ENCODE data around the gene MRPL43. TPM values are rescaled to one million over a fixed set of nuclear protein-coding genes. Genes with fewer than 3 reads are reported as not detected.

MRPL43 gene
- total and polyA plus RNA-seq, 10 of the 15 experiments (the other 5 are each of a cell fraction or from before 2014, with no cell fraction given) = 16.6 to 108 (median 65.1) TPM

DNA sequence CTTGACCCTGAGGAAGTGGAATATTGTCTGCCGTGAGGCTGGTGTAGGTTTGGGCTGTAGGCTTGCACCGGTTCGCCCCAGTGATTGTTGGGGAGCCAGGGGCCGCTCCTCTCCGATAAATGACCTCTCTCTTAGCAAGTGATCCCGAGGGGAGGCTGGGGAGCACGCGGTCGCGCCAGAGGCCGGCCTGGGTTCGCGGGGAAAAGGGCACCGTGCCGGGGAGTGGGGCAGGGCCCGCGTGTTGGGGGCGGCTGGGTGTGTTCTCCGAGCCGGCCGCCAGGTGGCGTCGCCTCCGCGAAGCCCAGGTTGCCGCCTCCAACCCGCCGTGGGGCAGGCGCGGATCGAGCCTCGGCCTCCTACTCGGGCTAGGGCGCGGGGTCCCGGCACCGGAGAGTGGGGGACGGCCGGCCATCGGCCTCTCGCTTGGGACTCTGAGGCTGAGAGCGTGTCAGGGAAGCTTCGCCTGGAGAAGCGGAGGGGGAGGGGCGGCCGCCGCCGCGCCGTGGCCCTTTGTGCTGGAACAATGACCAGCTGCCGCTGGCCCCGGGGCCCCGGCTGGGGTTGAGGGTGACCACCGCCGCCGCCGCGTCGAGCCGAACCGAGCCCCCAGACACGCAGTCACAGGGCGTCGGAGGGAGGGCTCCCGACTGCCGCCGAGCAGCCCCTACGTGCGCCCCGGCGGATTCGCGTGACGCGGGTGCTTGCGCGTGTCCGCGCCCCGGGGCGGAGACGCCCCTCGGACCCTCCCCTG lies 11.9 kb upstream of the MRPL43 start (continued):
- TF ChIP-seq, protein P1, sequence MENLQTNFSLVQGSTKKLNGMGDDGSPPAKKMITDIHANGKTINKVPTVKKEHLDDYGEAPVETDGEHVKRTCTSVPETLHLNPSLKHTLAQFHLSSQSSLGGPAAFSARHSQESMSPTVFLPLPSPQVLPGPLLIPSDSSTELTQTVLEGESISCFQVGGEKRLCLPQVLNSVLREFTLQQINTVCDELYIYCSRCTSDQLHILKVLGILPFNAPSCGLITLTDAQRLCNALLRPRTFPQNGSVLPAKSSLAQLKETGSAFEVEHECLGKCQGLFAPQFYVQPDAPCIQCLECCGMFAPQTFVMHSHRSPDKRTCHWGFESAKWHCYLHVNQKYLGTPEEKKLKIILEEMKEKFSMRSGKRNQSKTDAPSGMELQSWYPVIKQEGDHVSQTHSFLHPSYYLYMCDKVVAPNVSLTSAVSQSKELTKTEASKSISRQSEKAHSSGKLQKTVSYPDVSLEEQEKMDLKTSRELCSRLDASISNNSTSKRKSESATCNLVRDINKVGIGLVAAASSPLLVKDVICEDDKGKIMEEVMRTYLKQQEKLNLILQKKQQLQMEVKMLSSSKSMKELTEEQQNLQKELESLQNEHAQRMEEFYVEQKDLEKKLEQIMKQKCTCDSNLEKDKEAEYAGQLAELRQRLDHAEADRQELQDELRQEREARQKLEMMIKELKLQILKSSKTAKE (IDR thresholded peaks at IDR 0.05; ENCODE audit: low read depth, poor library complexity, severe bottlenecking) = no peak
- TF ChIP-seq RB1 (IDR thresholded peaks at IDR 0.05; ENCODE audit: borderline replicate concordance) = peak; percentile 86; the same call in 1 of the 2 replicates
- no peak for TF ChIP-seq SIX5 (IDR thresholded peaks at IDR 0.05; ENCODE audit: low read depth, low read length, severe bottlenecking)
- TF ChIP-seq, protein P2, sequence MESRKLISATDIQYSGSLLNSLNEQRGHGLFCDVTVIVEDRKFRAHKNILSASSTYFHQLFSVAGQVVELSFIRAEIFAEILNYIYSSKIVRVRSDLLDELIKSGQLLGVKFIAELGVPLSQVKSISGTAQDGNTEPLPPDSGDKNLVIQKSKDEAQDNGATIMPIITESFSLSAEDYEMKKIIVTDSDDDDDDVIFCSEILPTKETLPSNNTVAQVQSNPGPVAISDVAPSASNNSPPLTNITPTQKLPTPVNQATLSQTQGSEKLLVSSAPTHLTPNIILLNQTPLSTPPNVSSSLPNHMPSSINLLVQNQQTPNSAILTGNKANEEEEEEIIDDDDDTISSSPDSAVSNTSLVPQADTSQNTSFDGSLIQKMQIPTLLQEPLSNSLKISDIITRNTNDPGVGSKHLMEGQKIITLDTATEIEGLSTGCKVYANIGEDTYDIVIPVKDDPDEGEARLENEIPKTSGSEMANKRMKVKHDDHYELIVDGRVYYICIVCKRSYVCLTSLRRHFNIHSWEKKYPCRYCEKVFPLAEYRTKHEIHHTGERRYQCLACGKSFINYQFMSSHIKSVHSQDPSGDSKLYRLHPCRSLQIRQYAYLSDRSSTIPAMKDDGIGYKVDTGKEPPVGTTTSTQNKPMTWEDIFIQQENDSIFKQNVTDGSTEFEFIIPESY (IDR thresholded peaks at IDR 0.05) = no peak
- TF ChIP-seq NRF1 (conservative IDR thresholded peaks at IDR 0.05; ENCODE audit: low read depth, low read length) = no peak
- no peak for TF ChIP-seq POLR2AphosphoS5 (IDR thresholded peaks at IDR 0.05; ENCODE audit: low read length)
- TF ChIP-seq, protein P3, sequence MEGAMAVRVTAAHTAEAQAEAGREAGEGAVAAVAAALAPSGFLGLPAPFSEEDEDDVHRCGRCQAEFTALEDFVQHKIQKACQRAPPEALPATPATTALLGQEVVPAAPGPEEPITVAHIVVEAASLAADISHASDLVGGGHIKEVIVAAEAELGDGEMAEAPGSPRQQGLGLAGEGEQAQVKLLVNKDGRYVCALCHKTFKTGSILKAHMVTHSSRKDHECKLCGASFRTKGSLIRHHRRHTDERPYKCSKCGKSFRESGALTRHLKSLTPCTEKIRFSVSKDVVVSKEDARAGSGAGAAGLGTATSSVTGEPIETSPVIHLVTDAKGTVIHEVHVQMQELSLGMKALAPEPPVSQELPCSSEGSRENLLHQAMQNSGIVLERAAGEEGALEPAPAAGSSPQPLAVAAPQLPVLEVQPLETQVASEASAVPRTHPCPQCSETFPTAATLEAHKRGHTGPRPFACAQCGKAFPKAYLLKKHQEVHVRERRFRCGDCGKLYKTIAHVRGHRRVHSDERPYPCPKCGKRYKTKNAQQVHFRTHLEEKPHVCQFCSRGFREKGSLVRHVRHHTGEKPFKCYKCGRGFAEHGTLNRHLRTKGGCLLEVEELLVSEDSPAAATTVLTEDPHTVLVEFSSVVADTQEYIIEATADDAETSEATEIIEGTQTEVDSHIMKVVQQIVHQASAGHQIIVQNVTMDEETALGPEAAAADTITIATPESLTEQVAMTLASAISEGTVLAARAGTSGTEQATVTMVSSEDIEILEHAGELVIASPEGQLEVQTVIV (IDR thresholded peaks at IDR 0.05; ENCODE audit: borderline replicate concordance, partially characterized antibody) = no peak
- TF ChIP-seq MEF2A (IDR thresholded peaks at IDR 0.05; ENCODE audit: insufficient read depth, low read depth, low read length) = no peak
- TF ChIP-seq IRF4 (IDR thresholded peaks at IDR 0.05; ENCODE audit: low read depth, low read length) = no peak
- TF ChIP-seq JUNB (IDR thresholded peaks at IDR 0.05) = no peak
- TF ChIP-seq PML (IDR thresholded peaks at IDR 0.05; ENCODE audit: low read length) = no peak
- no peak for TF ChIP-seq SUZ12 (IDR thresholded peaks at IDR 0.05; ENCODE audit: unreplicated experiment)
- TF ChIP-seq IKZF1 (conservative IDR thresholded peaks at IDR 0.05) = peak; percentile 78
- TF ChIP-seq, protein P4, sequence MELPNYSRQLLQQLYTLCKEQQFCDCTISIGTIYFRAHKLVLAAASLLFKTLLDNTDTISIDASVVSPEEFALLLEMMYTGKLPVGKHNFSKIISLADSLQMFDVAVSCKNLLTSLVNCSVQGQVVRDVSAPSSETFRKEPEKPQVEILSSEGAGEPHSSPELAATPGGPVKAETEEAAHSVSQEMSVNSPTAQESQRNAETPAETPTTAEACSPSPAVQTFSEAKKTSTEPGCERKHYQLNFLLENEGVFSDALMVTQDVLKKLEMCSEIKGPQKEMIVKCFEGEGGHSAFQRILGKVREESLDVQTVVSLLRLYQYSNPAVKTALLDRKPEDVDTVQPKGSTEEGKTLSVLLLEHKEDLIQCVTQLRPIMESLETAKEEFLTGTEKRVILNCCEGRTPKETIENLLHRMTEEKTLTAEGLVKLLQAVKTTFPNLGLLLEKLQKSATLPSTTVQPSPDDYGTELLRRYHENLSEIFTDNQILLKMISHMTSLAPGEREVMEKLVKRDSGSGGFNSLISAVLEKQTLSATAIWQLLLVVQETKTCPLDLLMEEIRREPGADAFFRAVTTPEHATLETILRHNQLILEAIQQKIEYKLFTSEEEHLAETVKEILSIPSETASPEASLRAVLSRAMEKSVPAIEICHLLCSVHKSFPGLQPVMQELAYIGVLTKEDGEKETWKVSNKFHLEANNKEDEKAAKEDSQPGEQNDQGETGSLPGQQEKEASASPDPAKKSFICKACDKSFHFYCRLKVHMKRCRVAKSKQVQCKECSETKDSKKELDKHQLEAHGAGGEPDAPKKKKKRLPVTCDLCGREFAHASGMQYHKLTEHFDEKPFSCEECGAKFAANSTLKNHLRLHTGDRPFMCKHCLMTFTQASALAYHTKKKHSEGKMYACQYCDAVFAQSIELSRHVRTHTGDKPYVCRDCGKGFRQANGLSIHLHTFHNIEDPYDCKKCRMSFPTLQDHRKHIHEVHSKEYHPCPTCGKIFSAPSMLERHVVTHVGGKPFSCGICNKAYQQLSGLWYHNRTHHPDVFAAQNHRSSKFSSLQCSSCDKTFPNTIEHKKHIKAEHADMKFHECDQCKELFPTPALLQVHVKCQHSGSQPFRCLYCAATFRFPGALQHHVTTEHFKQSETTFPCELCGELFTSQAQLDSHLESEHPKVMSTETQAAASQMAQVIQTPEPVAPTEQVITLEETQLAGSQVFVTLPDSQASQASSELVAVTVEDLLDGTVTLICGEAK (IDR thresholded peaks at IDR 0.05; ENCODE audit: borderline replicate concordance) = no peak
- TF ChIP-seq TAF1 (IDR thresholded peaks at IDR 0.05; ENCODE audit: borderline replicate concordance, low read depth, low read length) = no peak
- TF ChIP-seq SUPT20H (IDR thresholded peaks at IDR 0.05; ENCODE audit: borderline replicate concordance, control insufficient read depth, low read depth, low read length) = no peak
- no peak for TF ChIP-seq TCF12 (IDR thresholded peaks at IDR 0.05; ENCODE audit: low read depth, low read length)
- TF ChIP-seq RAD51 (IDR thresholded peaks at IDR 0.05) = no peak

Measured in GM12878 (cell line).